ENCODE results near the gene AP2A2.

DNA sequence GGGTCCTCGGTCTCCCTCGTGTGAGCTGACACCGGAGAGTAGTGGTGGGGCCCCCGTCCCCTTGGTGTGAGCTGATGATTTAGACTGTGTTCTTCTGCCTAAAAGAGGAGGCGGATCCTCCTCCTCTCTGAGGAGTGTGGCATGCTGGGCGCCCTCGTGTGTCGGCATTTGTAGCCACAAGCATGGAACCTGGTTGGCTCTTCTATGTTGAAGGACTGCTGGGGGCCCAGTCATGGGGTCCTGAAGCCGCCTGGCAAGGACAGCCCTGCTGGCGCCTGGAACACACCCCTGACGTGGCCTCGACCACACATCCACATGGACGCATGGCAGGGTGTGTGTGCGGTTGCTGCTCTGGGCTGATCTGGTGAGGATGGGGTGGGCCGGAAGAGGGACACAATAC is 50.2 kb downstream of the AP2A2 start:
- TF ChIP-seq, protein P1, sequence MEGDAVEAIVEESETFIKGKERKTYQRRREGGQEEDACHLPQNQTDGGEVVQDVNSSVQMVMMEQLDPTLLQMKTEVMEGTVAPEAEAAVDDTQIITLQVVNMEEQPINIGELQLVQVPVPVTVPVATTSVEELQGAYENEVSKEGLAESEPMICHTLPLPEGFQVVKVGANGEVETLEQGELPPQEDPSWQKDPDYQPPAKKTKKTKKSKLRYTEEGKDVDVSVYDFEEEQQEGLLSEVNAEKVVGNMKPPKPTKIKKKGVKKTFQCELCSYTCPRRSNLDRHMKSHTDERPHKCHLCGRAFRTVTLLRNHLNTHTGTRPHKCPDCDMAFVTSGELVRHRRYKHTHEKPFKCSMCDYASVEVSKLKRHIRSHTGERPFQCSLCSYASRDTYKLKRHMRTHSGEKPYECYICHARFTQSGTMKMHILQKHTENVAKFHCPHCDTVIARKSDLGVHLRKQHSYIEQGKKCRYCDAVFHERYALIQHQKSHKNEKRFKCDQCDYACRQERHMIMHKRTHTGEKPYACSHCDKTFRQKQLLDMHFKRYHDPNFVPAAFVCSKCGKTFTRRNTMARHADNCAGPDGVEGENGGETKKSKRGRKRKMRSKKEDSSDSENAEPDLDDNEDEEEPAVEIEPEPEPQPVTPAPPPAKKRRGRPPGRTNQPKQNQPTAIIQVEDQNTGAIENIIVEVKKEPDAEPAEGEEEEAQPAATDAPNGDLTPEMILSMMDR (conservative IDR thresholded peaks at IDR 0.05; ENCODE audit: low read depth, low read length) = peak; percentile 56
- TF ChIP-seq EZH2 (IDR thresholded peaks at IDR 0.05; ENCODE audit: borderline replicate concordance, low read depth, low read length, poor library complexity, severe bottlenecking) = no peak
